GM23248 (cell line): ENCODE measurements around the gene GALNT18. TPM values are rescaled to one million over a fixed set of nuclear protein-coding genes. Genes with fewer than 3 reads are reported as not detected.

Source experiments
- DNase-seq: peaks from one replicate; pipeline ENCODE4 v3.0.0-alpha.2; 2015
- H2AFZ ChIP-seq: fragments of 200-600 bp; sonication (generic); 2 replicates; pipeline ENCODE4 v1.6.1; 2016; ENCODE audit warnings: antibody characterized with exemption
- H3F3A ChIP-seq: fragments of 200-600 bp; sonication (generic); 2 replicates; pipeline ENCODE4 v1.6.1; 2016; ENCODE audit warnings: mild to moderate bottlenecking, antibody characterized with exemption, mixed run types; ENCODE audit not compliant: insufficient read depth
- H3K27ac ChIP-seq: fragments of 200-600 bp; sonication (generic); 2 replicates; pipeline ENCODE4 v1.5.1; 2016; ENCODE audit warnings: mild to moderate bottlenecking
- H3K27me3 ChIP-seq: fragments of 200-600 bp; sonication (generic); replicated peaks from 2 replicates; pipeline ENCODE4 v1.6.1; 2016; ENCODE audit warnings: mild to moderate bottlenecking; ENCODE audit not compliant: insufficient read depth
- H3K36me3 ChIP-seq: fragments of 200-600 bp; sonication (generic); 2 replicates; pipeline ENCODE4 v1.6.1; 2016; ENCODE audit warnings: low read depth, mild to moderate bottlenecking
- H3K4me1 ChIP-seq: fragments of 200-600 bp; sonication (generic); 2 replicates; pipeline ENCODE4 v1.6.1; 2016; ENCODE audit warnings: mild to moderate bottlenecking; ENCODE audit not compliant: insufficient read depth
- H3K4me2 ChIP-seq: fragments of 200-600 bp; sonication (generic); one replicate; pipeline ENCODE4 v1.6.1; 2016; ENCODE audit warnings: mild to moderate bottlenecking; ENCODE audit not compliant: unreplicated experiment
- H3K4me3 ChIP-seq: fragments of 200-600 bp; sonication (generic); 2 replicates; pipeline ENCODE4 v1.5.1; 2016; ENCODE audit warnings: mild to moderate bottlenecking
- H3K79me2 ChIP-seq: fragments of 200-600 bp; sonication (generic); 2 replicates; pipeline ENCODE4 v1.6.1; 2016; ENCODE audit warnings: mild to moderate bottlenecking; ENCODE audit not compliant: insufficient read depth
- H3K9ac ChIP-seq: fragments of 200-600 bp; sonication (generic); 2 replicates; pipeline ENCODE4 v1.6.1; 2016; ENCODE audit warnings: mild to moderate bottlenecking
- H3K9me2 ChIP-seq: fragments of 200-600 bp; sonication (generic); 2 replicates; pipeline ENCODE4 v1.6.1; 2016; ENCODE audit warnings: mixed run types, mild to moderate bottlenecking, moderate library complexity; ENCODE audit not compliant: insufficient read depth
- H3K9me3 ChIP-seq: fragments of 200-600 bp; sonication (generic); one replicate; pipeline ENCODE4 v1.6.1; 2017; ENCODE audit warnings: low read depth
- H4K20me1 ChIP-seq: fragments of 200-600 bp; sonication (generic); 2 replicates; pipeline ENCODE4 v1.6.0; 2016; ENCODE audit not compliant: insufficient read depth
- EZH2 ChIP-seq: fragments of 200-600 bp; sonication (generic); IDR thresholded peaks from 2 replicates; pipeline ENCODE4 v1.6.1; 2018; ENCODE audit warnings: antibody characterized with exemption, mild to moderate bottlenecking; ENCODE audit not compliant: insufficient read depth, poor library complexity, severe bottlenecking
- EZH2phosphoT487 ChIP-seq: fragments of 200-600 bp; sonication (generic); IDR thresholded peaks from 2 replicates; pipeline ENCODE4 v1.6.1; 2018; ENCODE audit warnings: antibody characterized with exemption, moderate library complexity, mild to moderate bottlenecking, low read depth; ENCODE audit not compliant: insufficient read depth
- WGBS, 2 experiments: methylation state at CpG; one replicate each; pipeline ENCODE4 v1.1.6; 2015 to 2017; ENCODE audit warnings: low lambda C conversion rate in 2 of 2, low coverage in 1 of 2; ENCODE audit errors: missing lambda C conversion rate in 2 of 2; 5-methylcytosine and 5-hydroxymethylcytosine counted together
- in situ Hi-C: fragments of 300-500 bp; cut with MboI; formaldehyde crosslinking; loops from 2 replicates; pipeline ENCODE4 v1.15.0; 2020
- polyA plus RNA-seq: library from polyadenylated mRNA; unstranded; fragments of >200 nt; fragmentation: Nextera tagmentation; extraction: Ambion mirVana; gene quantifications from 2 replicates; pipeline ENCODE4 v1.2.1, GENCODE V29; 2016
- total RNA-seq: library from RNA; depleted of rRNA; stranded (reverse); fragments of >200 nt; shearing (Covaris generic); gene quantifications from 2 replicates; pipeline ENCODE4 v1.2.3, GENCODE V29; 2014

GALNT18 gene
- total and polyA plus RNA-seq, 2 experiments from 2014 or later: 4.1 to 5.6 TPM

DNA sequence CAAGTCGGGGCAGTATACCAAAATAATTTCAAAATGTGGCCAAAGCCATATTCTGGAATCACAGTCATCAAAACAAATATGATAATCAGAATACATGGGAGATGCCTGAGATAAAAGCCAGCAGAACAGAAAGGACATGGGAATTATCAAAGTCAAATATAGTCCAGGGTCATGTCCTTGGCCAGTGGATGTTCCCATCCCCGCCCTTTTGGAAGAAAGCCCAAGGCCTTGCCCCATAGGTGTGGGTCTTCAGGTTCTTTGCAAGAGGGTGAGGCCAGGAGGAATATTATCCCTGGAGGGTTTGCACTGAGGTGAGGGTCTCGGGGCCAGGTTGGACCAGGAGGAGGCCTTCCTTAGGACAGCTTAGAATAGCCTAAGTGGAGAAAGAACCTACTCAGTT lies 215.2 kb downstream of the GALNT18 start:
- Histone ChIP-seq H3K4me3 (no peak overlapping the region), H3K27me3 (no peaks in the 10 kb centered on the region), H3K27ac (no peak overlapping the region), H3K9me2 (no peaks in the 10 kb centered on the region), H3K4me1 (peaks cover 12% of the 10 kb centered on the region), H3K9ac (no peak overlapping the region), H3K79me2 (no peaks in the 10 kb centered on the region), H4K20me1 (no peaks in the 10 kb centered on the region), H3F3A (no peaks in the 10 kb centered on the region), H3K36me3 (no peaks in the 10 kb centered on the region), H3K9me3 (no peaks in the 10 kb centered on the region), H3K4me2 (no peak overlapping the region), H2AFZ (no peak overlapping the region)
- in situ Hi-C loops: no loop called here
- no peak for TF ChIP-seq EZH2
- TF ChIP-seq EZH2phosphoT487: no peak
- 76% methylated on average over 3 of the region's 3 CpGs for WGBS, 2 experiments
- DNase-seq: no peak

DNA sequence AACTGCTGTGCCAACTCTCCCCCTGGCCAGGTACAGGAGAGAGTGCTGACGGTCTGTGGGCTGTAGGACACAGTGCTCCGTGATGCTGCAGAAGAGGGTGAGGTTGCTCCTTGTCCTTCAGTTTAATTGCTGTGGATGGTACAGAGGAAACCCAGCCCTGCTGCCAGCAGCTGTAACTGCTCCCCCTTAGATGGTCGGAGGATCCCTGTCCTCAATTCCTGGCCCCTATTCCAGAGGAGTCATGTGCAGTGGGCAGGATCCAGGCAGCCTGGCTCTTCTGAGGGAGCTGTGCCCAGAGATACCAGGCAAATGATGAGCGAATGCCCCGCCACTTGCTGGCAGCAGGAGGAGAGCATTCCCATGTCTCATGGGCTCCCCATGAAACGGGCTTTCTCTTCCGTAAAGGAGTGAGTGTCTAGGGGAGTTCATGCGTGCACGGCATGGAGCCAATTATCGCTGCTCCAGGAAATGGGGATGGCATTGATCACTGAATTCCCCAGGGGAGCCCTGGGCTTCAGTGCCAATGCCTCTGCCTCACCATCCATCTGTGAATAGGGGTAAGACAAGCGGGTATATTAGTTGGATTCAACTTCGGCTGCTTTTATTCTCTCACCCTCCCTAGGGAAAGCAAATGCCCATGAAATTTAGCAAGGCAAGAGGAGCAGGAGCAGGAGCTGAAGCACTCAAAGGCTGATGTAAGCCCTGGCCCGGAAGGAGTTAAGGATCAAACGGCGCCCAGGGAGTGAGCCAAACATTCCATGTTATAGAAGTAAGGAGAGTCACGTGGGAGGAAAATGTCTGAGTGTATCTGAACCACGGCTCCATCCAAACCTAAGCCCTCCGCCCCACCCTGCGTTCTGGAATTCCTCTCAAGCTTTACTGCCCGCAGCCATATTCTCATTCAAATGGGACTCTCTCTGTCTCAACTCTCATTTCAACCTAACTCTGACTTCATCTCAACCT lies 217.8 kb downstream of the GALNT18 start:
- Histone ChIP-seq H3K27ac (no peak overlapping the region), H3K36me3 (no peaks in the 10 kb centered on the region), H3F3A (no peaks in the 10 kb centered on the region), H3K9me3 (no peaks in the 10 kb centered on the region), H3K79me2 (no peaks in the 10 kb centered on the region), H3K4me3 (no peak overlapping the region), H3K4me1 (peaks cover 7% of the 10 kb centered on the region), H2AFZ (no peak overlapping the region), H3K9ac (no peak overlapping the region), H4K20me1 (no peaks in the 10 kb centered on the region), H3K4me2 (peak overlapping the region; percentile 34), H3K27me3 (no peaks in the 10 kb centered on the region), H3K9me2 (no peaks in the 10 kb centered on the region)
- DNase-seq: peak; percentile 58
- 43% methylated on average over 20 of the region's 20 CpGs for whole genome bisulfite sequencing, 2 experiments
- in situ Hi-C loops: no loop called here
- TF ChIP-seq EZH2phosphoT487: no peak
- TF ChIP-seq EZH2: no peak

DNA sequence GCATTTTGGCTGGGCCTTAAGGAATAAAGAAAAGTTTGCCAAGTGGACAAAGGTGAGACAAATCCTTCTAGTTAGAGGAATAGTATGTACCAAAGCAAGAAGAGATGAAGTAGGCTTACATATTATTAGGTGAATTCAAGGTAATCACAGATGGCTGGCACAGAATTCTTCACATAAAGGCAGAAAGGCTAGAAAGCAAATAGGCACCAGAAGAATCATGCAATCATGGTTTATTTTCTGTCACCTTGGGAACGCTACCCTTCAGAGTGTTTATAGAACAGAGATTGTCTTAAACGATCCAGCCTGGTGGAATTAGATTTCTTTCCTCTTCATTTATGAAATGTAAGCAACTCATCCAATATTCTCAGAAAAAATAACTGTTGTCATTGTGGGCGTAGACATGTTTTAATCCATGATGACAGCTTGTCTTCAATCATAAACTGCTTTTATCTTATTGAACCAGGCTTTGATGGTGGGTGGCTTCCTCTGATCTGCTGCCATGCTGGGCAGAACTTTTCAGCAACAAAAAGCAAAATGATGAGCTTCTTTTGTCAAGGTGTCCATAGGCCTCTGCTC lies 219.8 kb downstream of the GALNT18 start:
- H3K4me2 ChIP-seq: no peak overlapping the region
- peaks cover under 1% of the 10 kb centered on the region; the same call in 1 of the 2 replicates for H3F3A ChIP-seq
- TF ChIP-seq EZH2 (no peak), EZH2phosphoT487 (no peak)
- H4K20me1 ChIP-seq: no peaks in the 10 kb centered on the region
- no peak overlapping the region for H2AFZ ChIP-seq
- no peak overlapping the region for H3K27ac ChIP-seq
- H3K9me3 ChIP-seq: no peaks in the 10 kb centered on the region
- no peaks in the 10 kb centered on the region for H3K27me3 ChIP-seq
- H3K4me1 ChIP-seq: peaks cover 1% of the 10 kb centered on the region
- no peak for DNase-seq
- no peak overlapping the region for H3K9ac ChIP-seq
- no peaks in the 10 kb centered on the region for H3K36me3 ChIP-seq
- 49 to 56% methylated on average over 3 of the region's 3 CpGs for WGBS, 2 experiments
- H3K79me2 ChIP-seq: no peaks in the 10 kb centered on the region
- in situ Hi-C loops: no loop called here
- H3K4me3 ChIP-seq: no peak overlapping the region
- H3K9me2 ChIP-seq: no peaks in the 10 kb centered on the region

DNA sequence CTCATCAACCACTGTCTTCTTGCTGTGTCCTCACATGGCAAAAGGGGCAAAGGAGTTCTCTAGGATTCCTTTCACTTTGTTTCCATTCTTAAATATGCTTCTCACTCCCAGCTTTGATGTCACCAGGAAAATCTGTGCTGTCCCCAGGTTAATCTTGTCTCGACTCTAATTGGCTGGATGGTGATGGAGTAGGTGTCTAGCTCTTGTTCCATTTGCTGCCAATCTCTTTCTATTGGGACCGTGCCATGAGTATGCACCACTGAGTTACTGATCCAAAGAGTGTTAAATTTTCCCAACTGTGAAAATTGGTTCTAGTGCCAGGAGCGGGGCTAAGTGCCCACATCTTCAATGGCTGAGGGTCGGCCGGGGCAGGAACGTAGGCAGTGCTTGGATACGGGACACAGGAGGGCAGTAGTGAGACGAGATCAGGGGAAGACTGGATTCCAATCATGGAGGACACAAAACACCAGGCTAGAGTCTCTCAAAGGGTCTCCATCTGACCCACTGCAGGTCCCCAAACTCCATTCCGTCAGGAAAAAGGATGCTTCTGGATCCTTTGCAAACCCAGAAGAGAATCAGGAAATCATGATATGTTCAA lies 221.1 kb downstream of the GALNT18 start:
- no peak overlapping the region for H3K27ac ChIP-seq
- no peak for TF ChIP-seq EZH2
- TF ChIP-seq EZH2phosphoT487: no peak
- no peaks in the 10 kb centered on the region for H3K36me3 ChIP-seq
- H3K4me1 ChIP-seq: peaks cover 11% of the 10 kb centered on the region
- H3K9ac ChIP-seq: no peak overlapping the region
- H2AFZ ChIP-seq: no peak overlapping the region
- no peaks in the 10 kb centered on the region for H4K20me1 ChIP-seq
- peaks cover 10% of the 10 kb centered on the region for H3F3A ChIP-seq
- no peak overlapping the region for H3K4me3 ChIP-seq
- H3K9me2 ChIP-seq: no peaks in the 10 kb centered on the region
- in situ Hi-C loops: no loop called here
- 70 to 73% methylated on average over 9 of the region's 9 CpGs for whole genome bisulfite sequencing, 2 experiments
- H3K79me2 ChIP-seq: no peaks in the 10 kb centered on the region
- DNase-seq: no peak
- H3K4me2 ChIP-seq: no peak overlapping the region
- H3K27me3 ChIP-seq: no peaks in the 10 kb centered on the region
- H3K9me3 ChIP-seq: no peaks in the 10 kb centered on the region
